ENCODE measurements around the gene FSTL1. TPM values are rescaled to one million over a fixed set of nuclear protein-coding genes. Genes with fewer than 3 reads are reported as not detected.

FSTL1 gene
- total and polyA plus RNA-seq, 2 donors (not counting 1 experiment from before 2014, with no cell fraction given) = 0.15 TPM; not detected in 1

GRCh38 chr3:120348991-120349854, 101.6 kb downstream of the FSTL1 start, which contains the start of gene LRRC58:
TSS of gene LRRC58 (minus strand) at chr3:120349354. CDS start at chr3:120349243, 111 bp downstream.
- H3K9me3 Mint-ChIP-seq (ENCODE audit: insufficient read depth) = no peaks in the 10 kb centered on the region
- ATAC-seq (ENCODE audit: low read depth) = peak; percentile 89
- peaks cover 59% of the 10 kb centered on the region for H3K79me2 ChIP-seq (ENCODE audit: control insufficient read depth, insufficient read depth, low read length)

More at GRCh38 chr3:120348991-120349854, 101.6 kb downstream of the FSTL1 start, which contains the start of gene LRRC58:
- peak within 1 kb of the TSS; percentile 88 for H3K9ac ChIP-seq (ENCODE audit: low read length)
- H3K27me3 ChIP-seq (replicated peaks in 1 of 4; ENCODE audit: control extremely low read depth in 1 of 4, control insufficient read depth in 3 of 4, insufficient read depth in 4 of 4, low read length in 3 of 4) = peaks cover 0 to 10% (median 0%) of the 10 kb centered on the region in 4 experiments
- H3K36me3 ChIP-seq (replicated peaks in 1 of 2; ENCODE audit: control extremely low read depth in 1 of 2, control insufficient read depth in 1 of 2, extremely low read depth in 1 of 2, insufficient read depth in 2 of 2, low read length in 1 of 2) = peaks cover 2 to 5% of the 10 kb centered on the region in 2 experiments
- H3K4me3 ChIP-seq (ENCODE audit: control extremely low read depth in 1 of 5, extremely low read depth in 1 of 5, insufficient read depth in 1 of 5, low read depth in 2 of 5, low read length in 4 of 5) = peak within 1 kb of the TSS; percentile 61 to 99 (median 88)
- H3K9me3 ChIP-seq (ENCODE audit: control extremely low read depth in 1 of 3, control insufficient read depth in 2 of 3, insufficient read depth in 1 of 3, low read length in 2 of 3) = no peaks in the 10 kb centered on the region
- WGBS (ENCODE audit: insufficient coverage) = 0% methylated on average over 95 of the region's 95 CpGs
- peak within 1 kb of the TSS; percentile 87 for H3K4me2 ChIP-seq (replicated peaks; ENCODE audit: low read depth, low read length, poor library complexity, severe bottlenecking)
- H3K27me3 Mint-ChIP-seq = no peaks in the 10 kb centered on the region
- H3K27ac ChIP-seq (ENCODE audit: low read length in 2 of 2) = peak within 1 kb of the TSS; percentile 63 to 85
- CTCF ChIA-PET = interaction anchor here (1.2 to 3.3 kb wide), 3 partner anchors 12 to 457 kb away, joined by 3 to 23 read pairs (median 9); no protein-coding TSS in a partner anchor
- TF ChIP-seq EZH2 (IDR thresholded peaks at IDR 0.05; ENCODE audit: borderline replicate concordance, insufficient read depth, low read depth, low read length, poor library complexity, severe bottlenecking) (no peak), CTCF (IDR thresholded peaks at IDR 0.05) (peak; percentile 25)
- POLR2A ChIA-PET = interaction anchor here (2.4 to 3.2 kb wide), 2 partner anchors 247 to 254 kb away, joined by 9 to 18 read pairs; partner anchors contain the start of genes GSK3B and NDUFB4
- DNase-seq = peak; percentile 95
- H3K4me1 ChIP-seq (ENCODE audit: control insufficient read depth in 2 of 2, insufficient read depth in 2 of 2, low read length in 2 of 2) = peaks cover 14 to 17% of the 10 kb centered on the region in 2 donors
- intact Hi-C loops (cut with micrococcal nuclease) = loop anchor here (1.0 to 10.0 kb wide), 6 partner anchors 68 to 674 kb away; partner anchors contain the start of genes CFAP91, COX17, GSK3B and GTF2E1
- peak within 1 kb of the TSS; percentile 91 for H2AFZ ChIP-seq (ENCODE audit: insufficient read depth, low read depth, low read length, poor library complexity, severe bottlenecking)
- peaks cover 41% of the 10 kb centered on the region for H3K4me1 Mint-ChIP-seq
- peaks cover 38% of the 10 kb centered on the region for H4K20me1 ChIP-seq (ENCODE audit: control insufficient read depth, insufficient read depth, low read length, poor library complexity, severe bottlenecking)
- peak within 1 kb of the TSS; percentile 94 for H3K27ac Mint-ChIP-seq
- H3K4me3 Mint-ChIP-seq = peak within 1 kb of the TSS; percentile 95

Measured in B cell (primary cell).